Suprapubic skin (tissue), 4 donors: ENCODE results near the gene AZI2. TPM values are rescaled to one million over a fixed set of nuclear protein-coding genes. Genes with fewer than 3 reads are reported as not detected.

Source experiments
- DNase-seq, 2 donors: peaks; one replicate each; pipeline ENCODE4 v3.0.0-alpha.2; 2019; ENCODE audit warnings: low spot score in 2 of 2
- H3K27ac ChIP-seq: fragments of 200-600 bp; sonication (generic); one replicate; pipeline ENCODE4 v1.5.1; 2019
- H3K27me3 ChIP-seq: fragments of 200-600 bp; sonication (generic); one replicate; pipeline ENCODE4 v1.5.1; 2019
- H3K36me3 ChIP-seq: fragments of 200-600 bp; sonication (generic); one replicate; pipeline ENCODE4 v1.5.1; 2019
- H3K4me1 ChIP-seq: fragments of 200-600 bp; sonication (generic); one replicate; pipeline ENCODE4 v1.5.1; 2019
- H3K4me3 ChIP-seq: fragments of 200-600 bp; sonication (generic); one replicate; pipeline ENCODE4 v1.5.1; 2019; ENCODE audit warnings: mild to moderate bottlenecking
- H3K9me3 ChIP-seq: fragments of 200-600 bp; sonication (generic); one replicate; pipeline ENCODE4 v1.5.1; 2019
- EP300 ChIP-seq: sonication (generic); formaldehyde crosslinking; IDR thresholded peaks from one replicate; pipeline ENCODE4 v1.6.1; 2017; ENCODE audit warnings: antibody characterized with exemption
- POLR2A ChIP-seq, 2 donors: fragments of 450-650 bp; IDR thresholded peaks; one replicate each; pipeline ENCODE4 v1.6.1; 2017; ENCODE audit warnings: antibody characterized with exemption in 2 of 2, mild to moderate bottlenecking in 2 of 2, moderate library complexity in 2 of 2
- POLR2AphosphoS5 ChIP-seq, 3 donors: sonication (generic); formaldehyde crosslinking; IDR thresholded peaks; one replicate each; pipeline ENCODE4 v1.6.1; 2017; ENCODE audit warnings: antibody characterized with exemption in 3 of 3
- WGBS: methylation state at CpG from one replicate; pipeline ENCODE4 v1.1.5; 2018; 5-methylcytosine and 5-hydroxymethylcytosine counted together
- total RNA-seq, 4 donors: library from RNA; depleted of rRNA; stranded (reverse); fragments of >200 nt; gene quantifications; one replicate each; pipeline ENCODE4 v1.1.0, GENCODE V29; 2016
- TF ChIP-seq, protein P1 (sequence below), 2 donors: fragments of 200-600 bp in 1 of 2; fragments of 450-650 bp in 1 of 2; sonication (generic) in 1 of 2; IDR thresholded peaks; one replicate each; pipeline ENCODE4 v1.5.1; 2016 to 2019; ENCODE audit warnings: antibody characterized with exemption in 2 of 2, mild to moderate bottlenecking in 1 of 2, moderate library complexity in 1 of 2

AZI2 gene
- total RNA-seq, 4 donors from 2014 or later: 49.0 to 82.2 (median 57.6) TPM

DNA sequence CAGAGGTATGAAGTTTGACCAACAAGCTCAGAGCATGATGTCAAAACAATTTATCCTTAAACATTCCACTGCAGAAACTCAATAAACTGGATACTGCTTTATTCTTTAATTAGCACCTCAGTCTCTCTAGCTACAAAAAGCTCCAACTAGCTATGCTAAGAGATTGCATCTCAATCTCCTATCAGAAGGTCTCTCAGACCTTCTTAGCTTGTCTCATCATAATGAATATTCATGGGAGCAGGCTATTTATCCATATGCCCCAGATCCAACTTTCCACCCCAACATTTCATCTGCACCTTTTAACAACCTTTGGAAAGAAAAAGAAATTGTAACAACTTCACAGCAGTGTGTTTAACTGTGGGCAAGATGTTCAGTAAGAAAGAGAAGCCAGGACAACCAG is 11.4 kb downstream of the AZI2 start:
- peaks cover 45% of the 10 kb centered on the region for H3K36me3 ChIP-seq
- no peaks in the 10 kb centered on the region for H3K27me3 ChIP-seq
- no peak for DNase-seq
- TF ChIP-seq, protein P1, sequence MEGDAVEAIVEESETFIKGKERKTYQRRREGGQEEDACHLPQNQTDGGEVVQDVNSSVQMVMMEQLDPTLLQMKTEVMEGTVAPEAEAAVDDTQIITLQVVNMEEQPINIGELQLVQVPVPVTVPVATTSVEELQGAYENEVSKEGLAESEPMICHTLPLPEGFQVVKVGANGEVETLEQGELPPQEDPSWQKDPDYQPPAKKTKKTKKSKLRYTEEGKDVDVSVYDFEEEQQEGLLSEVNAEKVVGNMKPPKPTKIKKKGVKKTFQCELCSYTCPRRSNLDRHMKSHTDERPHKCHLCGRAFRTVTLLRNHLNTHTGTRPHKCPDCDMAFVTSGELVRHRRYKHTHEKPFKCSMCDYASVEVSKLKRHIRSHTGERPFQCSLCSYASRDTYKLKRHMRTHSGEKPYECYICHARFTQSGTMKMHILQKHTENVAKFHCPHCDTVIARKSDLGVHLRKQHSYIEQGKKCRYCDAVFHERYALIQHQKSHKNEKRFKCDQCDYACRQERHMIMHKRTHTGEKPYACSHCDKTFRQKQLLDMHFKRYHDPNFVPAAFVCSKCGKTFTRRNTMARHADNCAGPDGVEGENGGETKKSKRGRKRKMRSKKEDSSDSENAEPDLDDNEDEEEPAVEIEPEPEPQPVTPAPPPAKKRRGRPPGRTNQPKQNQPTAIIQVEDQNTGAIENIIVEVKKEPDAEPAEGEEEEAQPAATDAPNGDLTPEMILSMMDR (IDR thresholded peaks at IDR 0.05): no peak
- no peak for TF ChIP-seq EP300
- no peak for TF ChIP-seq POLR2A (IDR thresholded peaks at IDR 0.05)
- TF ChIP-seq POLR2AphosphoS5 (IDR thresholded peaks at IDR 0.05): no peak
- H3K27ac ChIP-seq: no peak overlapping the region
- no peak overlapping the region for H3K4me3 ChIP-seq
- peaks cover 5% of the 10 kb centered on the region for H3K4me1 ChIP-seq
- no peaks in the 10 kb centered on the region for H3K9me3 ChIP-seq

DNA sequence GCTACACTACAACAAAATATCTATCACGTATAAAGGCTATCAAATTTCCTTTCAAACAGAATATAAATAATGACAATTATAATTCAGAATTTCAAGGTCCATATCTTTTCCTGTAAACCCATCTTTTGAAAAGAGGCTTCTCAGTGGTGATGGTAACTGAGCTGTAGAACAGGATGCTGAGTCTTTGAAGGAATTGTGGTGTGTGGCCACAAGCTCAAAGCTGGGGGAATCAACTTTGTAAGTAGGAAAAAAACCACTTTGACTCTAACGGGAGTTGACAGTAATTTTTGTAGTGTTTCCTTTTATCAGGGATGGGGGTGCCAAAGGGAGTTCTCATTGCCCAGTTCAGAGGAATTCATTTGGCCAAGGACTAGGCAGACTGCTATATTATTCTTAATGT is 13.4 kb downstream of the AZI2 start:
- peaks cover 59% of the 10 kb centered on the region for H3K36me3 ChIP-seq
- WGBS: 79% methylated on average over 2 of the region's 2 CpGs

DNA sequence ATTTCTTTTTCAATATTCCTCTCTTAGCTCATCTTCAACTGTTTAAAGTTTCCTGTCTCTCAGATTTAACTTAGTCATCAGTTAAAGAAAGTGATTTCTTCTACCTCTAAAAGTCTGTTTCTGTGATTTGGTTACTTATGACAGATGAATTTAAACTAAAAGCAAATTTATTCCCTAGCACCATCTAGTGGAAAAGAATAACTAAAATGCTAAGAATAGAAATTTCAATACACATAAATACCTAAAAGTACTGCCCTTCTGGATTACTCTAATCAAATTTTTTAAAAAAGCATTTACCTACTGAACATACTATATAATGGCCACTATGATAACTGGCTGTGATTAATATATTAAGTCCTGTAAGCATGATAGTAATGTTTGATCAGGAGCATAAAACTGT is 14.1 kb downstream of the AZI2 start:
- no peaks in the 10 kb centered on the region for H3K4me1 ChIP-seq
- H3K27ac ChIP-seq: no peak overlapping the region
- H3K36me3 ChIP-seq: peaks cover 59% of the 10 kb centered on the region
- H3K4me3 ChIP-seq: no peak overlapping the region
- no peak for DNase-seq
- no peaks in the 10 kb centered on the region for H3K27me3 ChIP-seq
- no peaks in the 10 kb centered on the region for H3K9me3 ChIP-seq
- no peak for TF ChIP-seq POLR2A (IDR thresholded peaks at IDR 0.05)
- TF ChIP-seq, protein P1 (IDR thresholded peaks at IDR 0.05): no peak
- TF ChIP-seq EP300: no peak
- TF ChIP-seq POLR2AphosphoS5 (IDR thresholded peaks at IDR 0.05): no peak

More for the DNA sequence above, 13.4 kb downstream of the AZI2 start:
- TF ChIP-seq EP300: no peak
- no peak for TF ChIP-seq POLR2AphosphoS5 (IDR thresholded peaks at IDR 0.05)
- TF ChIP-seq, protein P1 (IDR thresholded peaks at IDR 0.05): no peak
- TF ChIP-seq POLR2A (IDR thresholded peaks at IDR 0.05): no peak
- no peak for DNase-seq
- Histone ChIP-seq H3K27me3 (no peaks in the 10 kb centered on the region), H3K9me3 (no peaks in the 10 kb centered on the region), H3K27ac (no peak overlapping the region), H3K4me3 (no peak overlapping the region), H3K4me1 (no peaks in the 10 kb centered on the region)

DNA sequence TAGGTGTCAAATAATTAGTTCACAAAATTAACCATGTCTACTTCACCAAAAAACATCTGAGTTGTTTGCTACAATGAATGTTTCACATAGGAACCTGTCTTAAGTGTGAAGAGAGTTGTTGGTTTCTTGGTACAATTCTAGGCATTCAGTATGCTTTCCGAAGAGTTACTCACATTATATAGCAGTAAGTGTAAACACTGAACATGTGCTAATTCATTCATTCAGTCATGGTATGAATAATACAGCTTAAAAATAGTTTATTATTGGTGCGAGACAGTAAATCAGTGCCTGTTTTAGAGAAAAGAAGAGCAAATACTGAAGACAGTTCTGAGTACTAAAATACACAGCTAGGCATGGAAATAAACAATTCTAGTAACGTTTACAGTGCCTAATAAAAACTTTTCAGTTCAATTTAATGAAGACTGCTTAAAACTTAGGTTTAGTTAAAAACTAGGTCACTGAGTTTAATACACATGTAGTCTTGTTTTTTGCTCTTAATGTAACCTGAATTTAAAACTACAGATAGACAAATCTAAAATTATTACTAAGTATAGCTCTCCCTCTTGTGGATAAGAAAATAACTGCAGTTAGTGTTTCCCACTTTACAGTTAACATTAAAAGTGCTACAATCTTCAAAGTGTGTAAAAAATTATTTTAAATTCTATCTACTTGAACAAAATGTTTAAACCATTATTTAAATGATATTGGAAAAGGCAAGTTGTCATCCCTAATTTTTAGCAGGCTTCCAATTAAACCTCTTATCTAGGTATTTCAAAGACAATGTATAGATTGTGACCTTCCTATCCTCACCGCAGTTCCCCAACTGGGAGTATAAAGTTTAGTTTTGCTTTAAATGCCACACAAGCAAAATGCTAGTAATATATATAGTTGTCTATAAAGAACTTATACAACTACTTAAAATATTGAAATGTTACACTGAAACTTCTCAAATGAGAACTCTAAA is 20.2 kb downstream of the AZI2 start:
- 82% methylated on average over 4 of the region's 4 CpGs for WGBS
- TF ChIP-seq POLR2A (IDR thresholded peaks at IDR 0.05) (no peak), POLR2AphosphoS5 (IDR thresholded peaks at IDR 0.05) (no peak), EP300 (no peak)
- TF ChIP-seq, protein P1 (IDR thresholded peaks at IDR 0.05): peak; percentile 60 to 69
- Histone ChIP-seq H3K27me3 (no peaks in the 10 kb centered on the region), H3K27ac (no peak overlapping the region), H3K4me1 (no peaks in the 10 kb centered on the region), H3K36me3 (peaks cover 49% of the 10 kb centered on the region), H3K4me3 (no peak overlapping the region), H3K9me3 (no peaks in the 10 kb centered on the region)
- no peak for DNase-seq

DNA sequence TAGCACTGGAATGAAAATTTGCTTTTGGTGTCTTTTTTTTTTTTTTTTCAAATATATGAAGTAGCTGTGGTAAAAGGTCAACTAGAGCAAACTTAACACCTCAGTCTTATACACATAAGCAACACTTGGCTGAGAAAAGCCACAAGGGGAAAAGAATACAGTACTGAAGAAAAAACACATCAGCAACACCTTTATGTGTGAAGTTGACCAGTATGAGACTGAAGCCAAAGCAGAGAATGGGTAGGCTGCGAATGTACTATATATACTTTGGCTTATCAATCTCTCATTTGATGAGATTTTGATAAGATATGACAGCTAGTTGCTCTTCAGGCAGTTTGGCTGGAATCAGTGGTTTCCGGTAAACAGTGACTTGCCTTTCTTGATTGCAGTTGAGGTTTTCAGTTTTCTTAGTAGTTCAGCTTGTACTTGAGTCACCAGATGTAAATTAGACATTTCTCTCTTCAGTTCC is 22.1 kb downstream of the AZI2 start:
- H3K36me3 ChIP-seq: peaks cover 43% of the 10 kb centered on the region
- TF ChIP-seq POLR2A (IDR thresholded peaks at IDR 0.05) (no peak), EP300 (no peak), POLR2AphosphoS5 (IDR thresholded peaks at IDR 0.05) (no peak)
- TF ChIP-seq, protein P1 (IDR thresholded peaks at IDR 0.05): no peak
- no peak for DNase-seq
- H3K27me3 ChIP-seq: no peaks in the 10 kb centered on the region
- H3K27ac ChIP-seq: no peak overlapping the region
- 66% methylated on average over 2 of the region's 2 CpGs for WGBS
- no peak overlapping the region for H3K4me3 ChIP-seq
- H3K9me3 ChIP-seq: no peaks in the 10 kb centered on the region
- H3K4me1 ChIP-seq: no peaks in the 10 kb centered on the region
